Astrocyte (in vitro differentiated cells and primary cell): ENCODE data around the gene PANX2. TPM values are rescaled to one million over a fixed set of nuclear protein-coding genes. Genes with fewer than 3 reads are reported as not detected.

ENCODE experiments used
- DNase-seq: peaks from one replicate; pipeline ENCODE4 v3.0.0-alpha.2; 2010; ENCODE audit warnings: low read depth
- FAIRE-seq: peaks from 2 replicates; lab custom pipeline; 2011; peaks lifted over from hg19 to GRCh38; lab: Jason Lieb, UNC
- H2AFZ ChIP-seq: 2 replicates; pipeline ENCODE4 v1.6.0; 2012; ENCODE audit warnings: low read depth, low read length, inconsistent platforms
- H3K27ac ChIP-seq: 2 replicates; pipeline ENCODE4 v1.5.1; 2011; ENCODE audit warnings: low read depth, low read length, inconsistent platforms
- H3K27me3 ChIP-seq: 2 replicates; pipeline ENCODE4 v1.6.0; 2011; ENCODE audit warnings: low read length, inconsistent platforms; ENCODE audit not compliant: insufficient read depth
- H3K36me3 ChIP-seq: 2 replicates; pipeline ENCODE4 v1.5.1; 2011; ENCODE audit warnings: low read length, inconsistent platforms; ENCODE audit not compliant: insufficient read depth
- H3K4me1 ChIP-seq: 2 replicates; pipeline ENCODE4 v1.5.1; 2011; ENCODE audit warnings: low read length, inconsistent platforms; ENCODE audit not compliant: insufficient read depth
- H3K4me2 ChIP-seq: 2 replicates; pipeline ENCODE4 v1.6.0; 2012; ENCODE audit warnings: low read length, inconsistent platforms
- H3K4me3 ChIP-seq: 2 replicates; pipeline ENCODE4 v1.5.1; 2011; ENCODE audit warnings: low read depth, mild to moderate bottlenecking, low read length, inconsistent platforms; ENCODE audit not compliant: insufficient read depth
- H3K79me2 ChIP-seq: 2 replicates; pipeline ENCODE4 v1.6.0; 2012; ENCODE audit warnings: mild to moderate bottlenecking, low read length, inconsistent platforms; ENCODE audit not compliant: insufficient read depth
- H3K9ac ChIP-seq: 2 replicates; pipeline ENCODE4 v1.6.0; 2012; ENCODE audit warnings: mild to moderate bottlenecking, low read length, inconsistent platforms
- H3K9me3 ChIP-seq: 2 replicates; pipeline ENCODE4 v1.5.1; 2012; ENCODE audit warnings: low read depth, mild to moderate bottlenecking, low read length, inconsistent platforms; ENCODE audit not compliant: insufficient read depth
- H4K20me1 ChIP-seq: 2 replicates; pipeline ENCODE4 v1.6.0; 2012; ENCODE audit warnings: low read length, inconsistent platforms; ENCODE audit not compliant: insufficient read depth
- H3K27ac Mint-ChIP-seq: one replicate; pipeline ENCODE4 v1.8.0; 2021; ENCODE audit warnings: mild to moderate bottlenecking, mixed read lengths; ENCODE audit not compliant: unreplicated experiment
- H3K27me3 Mint-ChIP-seq: one replicate; pipeline ENCODE4 v1.8.0; 2021; ENCODE audit warnings: low read depth, mixed read lengths; ENCODE audit not compliant: unreplicated experiment
- H3K36me3 Mint-ChIP-seq: one replicate; pipeline ENCODE4 v1.8.0; 2021; ENCODE audit warnings: low read depth, mixed read lengths; ENCODE audit not compliant: unreplicated experiment
- H3K4me1 Mint-ChIP-seq: one replicate; pipeline ENCODE4 v1.8.0; 2021; ENCODE audit warnings: low read depth, mixed read lengths; ENCODE audit not compliant: unreplicated experiment
- H3K4me3 Mint-ChIP-seq: one replicate; pipeline ENCODE4 v1.8.0; 2021; ENCODE audit warnings: mild to moderate bottlenecking, moderate library complexity, mixed read lengths; ENCODE audit not compliant: unreplicated experiment
- H3K9me3 Mint-ChIP-seq: one replicate; pipeline ENCODE4 v1.8.0; 2021; ENCODE audit warnings: mild to moderate bottlenecking, mixed read lengths; ENCODE audit not compliant: unreplicated experiment
- EZH2 ChIP-seq: IDR thresholded peaks from 2 replicates; pipeline ENCODE4 v1.6.1; 2012; ENCODE audit warnings: mild to moderate bottlenecking, low read length, inconsistent platforms; ENCODE audit not compliant: insufficient read depth
- total RNA-seq: library from RNA; stranded (reverse); gene quantifications from 2 replicates; pipeline ENCODE4 v1.2.1, GENCODE V29; 2021
- TF ChIP-seq, protein P1 (sequence below): IDR thresholded peaks from 2 replicates; pipeline ENCODE4 v1.5.1; 2011; ENCODE audit warnings: low read depth, mild to moderate bottlenecking, inconsistent platforms, low read length, moderate library complexity; ENCODE audit not compliant: insufficient read depth

PANX2 gene
- total RNA-seq, 1 donor from 2014 or later: 2.3 TPM

DNA sequence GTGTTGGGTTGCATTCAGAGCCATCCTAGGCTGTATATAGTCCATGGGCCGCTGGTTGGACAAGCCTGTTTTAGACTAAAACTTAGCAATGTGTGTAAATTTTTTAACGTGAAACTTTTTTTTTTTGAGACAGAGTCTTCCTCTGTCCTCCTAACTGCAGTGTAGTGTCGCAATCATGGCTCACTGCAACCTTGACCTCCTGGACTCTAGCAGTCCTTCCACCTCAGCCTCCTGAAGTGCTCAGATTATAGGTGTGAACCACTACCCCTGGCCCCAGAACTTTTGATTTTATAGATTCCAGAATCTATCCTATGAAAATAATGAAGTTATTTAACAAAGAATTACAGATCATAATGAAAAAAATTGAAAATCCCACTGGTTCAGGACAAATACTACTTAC, 29.9 kb upstream of the PANX2 start:
- no peak for DNase-seq
- Histone ChIP-seq H3K27me3 (no peaks in the 10 kb centered on the region), H3K9me3 (no peaks in the 10 kb centered on the region), H3K27ac (no peak overlapping the region), H3K9ac (no peak overlapping the region), H3K4me3 (no peak overlapping the region), H3K79me2 (no peaks in the 10 kb centered on the region), H3K4me1 (no peaks in the 10 kb centered on the region), H3K36me3 (no peaks in the 10 kb centered on the region), H3K4me2 (no peak overlapping the region), H4K20me1 (no peaks in the 10 kb centered on the region), H2AFZ (no peak overlapping the region)
- no peak for TF ChIP-seq EZH2
- TF ChIP-seq, protein P1, sequence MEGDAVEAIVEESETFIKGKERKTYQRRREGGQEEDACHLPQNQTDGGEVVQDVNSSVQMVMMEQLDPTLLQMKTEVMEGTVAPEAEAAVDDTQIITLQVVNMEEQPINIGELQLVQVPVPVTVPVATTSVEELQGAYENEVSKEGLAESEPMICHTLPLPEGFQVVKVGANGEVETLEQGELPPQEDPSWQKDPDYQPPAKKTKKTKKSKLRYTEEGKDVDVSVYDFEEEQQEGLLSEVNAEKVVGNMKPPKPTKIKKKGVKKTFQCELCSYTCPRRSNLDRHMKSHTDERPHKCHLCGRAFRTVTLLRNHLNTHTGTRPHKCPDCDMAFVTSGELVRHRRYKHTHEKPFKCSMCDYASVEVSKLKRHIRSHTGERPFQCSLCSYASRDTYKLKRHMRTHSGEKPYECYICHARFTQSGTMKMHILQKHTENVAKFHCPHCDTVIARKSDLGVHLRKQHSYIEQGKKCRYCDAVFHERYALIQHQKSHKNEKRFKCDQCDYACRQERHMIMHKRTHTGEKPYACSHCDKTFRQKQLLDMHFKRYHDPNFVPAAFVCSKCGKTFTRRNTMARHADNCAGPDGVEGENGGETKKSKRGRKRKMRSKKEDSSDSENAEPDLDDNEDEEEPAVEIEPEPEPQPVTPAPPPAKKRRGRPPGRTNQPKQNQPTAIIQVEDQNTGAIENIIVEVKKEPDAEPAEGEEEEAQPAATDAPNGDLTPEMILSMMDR: no peak
- Mint-ChIP-seq H3K27ac (no peak overlapping the region), H3K4me3 (no peak overlapping the region), H3K27me3 (peaks cover 12% of the 10 kb centered on the region), H3K9me3 (no peaks in the 10 kb centered on the region), H3K36me3 (no peaks in the 10 kb centered on the region), H3K4me1 (peaks cover 10% of the 10 kb centered on the region)
- FAIRE-seq: no peak

DNA sequence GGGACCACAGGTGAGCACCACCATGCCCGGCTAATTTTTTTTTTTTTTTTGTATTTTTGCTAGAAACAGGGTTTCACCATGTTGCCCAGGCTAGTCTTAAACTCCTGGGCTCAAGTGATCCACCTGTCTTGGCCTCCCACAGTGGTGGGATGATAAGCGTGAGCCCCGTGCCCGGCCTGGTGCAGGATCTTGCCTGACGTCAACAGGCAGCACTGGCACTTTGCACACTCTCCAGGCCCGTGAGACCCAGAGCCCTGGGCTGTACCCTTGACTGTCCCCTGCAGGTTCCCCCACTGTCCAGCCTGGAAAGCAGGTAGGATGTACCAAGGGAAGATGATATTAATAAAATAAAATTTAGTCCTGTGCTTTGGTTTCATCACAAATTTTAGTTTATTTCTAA, 29.1 kb upstream of the PANX2 start:
- Histone ChIP-seq H3K4me2 (no peak overlapping the region), H4K20me1 (no peaks in the 10 kb centered on the region), H3K27me3 (no peaks in the 10 kb centered on the region), H3K4me1 (no peaks in the 10 kb centered on the region), H3K9me3 (no peaks in the 10 kb centered on the region), H3K27ac (no peak overlapping the region), H3K36me3 (no peaks in the 10 kb centered on the region), H2AFZ (no peak overlapping the region), H3K9ac (no peak overlapping the region), H3K79me2 (no peaks in the 10 kb centered on the region), H3K4me3 (no peak overlapping the region)
- Mint-ChIP-seq H3K27me3 (peaks cover 12% of the 10 kb centered on the region), H3K36me3 (no peaks in the 10 kb centered on the region), H3K9me3 (no peaks in the 10 kb centered on the region), H3K4me3 (no peak overlapping the region), H3K4me1 (peaks cover 4% of the 10 kb centered on the region), H3K27ac (no peak overlapping the region)
- TF ChIP-seq, protein P1: no peak
- no peak for TF ChIP-seq EZH2
- DNase-seq: no peak
- FAIRE-seq: no peak

DNA sequence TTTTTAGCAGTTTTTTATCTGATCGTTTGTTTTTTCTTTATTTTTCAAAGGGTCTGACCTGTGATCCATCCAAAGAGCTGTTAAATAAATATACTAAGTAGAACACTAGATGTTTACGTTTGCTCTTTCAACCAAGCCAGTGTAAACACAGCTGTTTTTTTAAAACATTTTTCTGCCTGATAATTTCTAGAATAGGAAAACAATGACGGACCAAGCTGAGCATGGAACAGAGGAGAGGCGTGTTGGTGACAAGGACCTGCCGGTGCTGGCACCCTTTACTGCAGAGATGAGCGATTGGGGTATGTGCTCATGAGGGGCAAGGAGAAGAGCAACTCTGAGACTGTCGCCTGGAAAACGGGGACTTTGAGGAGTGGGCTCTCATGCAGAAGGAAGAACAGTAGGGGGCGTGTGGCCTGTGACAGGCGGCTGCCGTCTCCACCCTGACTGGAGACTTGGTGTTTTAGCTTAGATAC, 28.6 kb upstream of the PANX2 start:
- no peaks in the 10 kb centered on the region for H3K36me3 Mint-ChIP-seq
- no peak overlapping the region for H3K9ac ChIP-seq

More for the DNA sequence above, 28.6 kb upstream of the PANX2 start:
- no peaks in the 10 kb centered on the region for H3K9me3 ChIP-seq
- TF ChIP-seq EZH2: no peak
- TF ChIP-seq, protein P1: no peak
- Mint-ChIP-seq H3K27ac (no peak overlapping the region), H3K9me3 (no peaks in the 10 kb centered on the region), H3K4me3 (no peak overlapping the region), H3K4me1 (peaks cover 2% of the 10 kb centered on the region), H3K27me3 (peaks cover 12% of the 10 kb centered on the region)
- H3K36me3 ChIP-seq: no peaks in the 10 kb centered on the region
- no peak overlapping the region for H3K4me3 ChIP-seq
- no peaks in the 10 kb centered on the region for H3K4me1 ChIP-seq
- H4K20me1 ChIP-seq: no peaks in the 10 kb centered on the region
- no peak overlapping the region for H2AFZ ChIP-seq
- no peaks in the 10 kb centered on the region for H3K79me2 ChIP-seq
- no peak for DNase-seq
- no peak overlapping the region for H3K4me2 ChIP-seq
- no peaks in the 10 kb centered on the region for H3K27me3 ChIP-seq
- no peak for FAIRE-seq
- no peak overlapping the region for H3K27ac ChIP-seq
